GM06990 (cell line): ENCODE measurements around the gene IDUA.
"Not testable (repeated sequence)": the region's sequence is repeated elsewhere in the genome, so short reads cannot be mapped to it uniquely, and the experiment has no call there.

Source experiments
- DNase-seq: peaks from one replicate; pipeline ENCODE4 v3.0.0-alpha.2; 2011; ENCODE audit not compliant: insufficient read length; ENCODE audit errors: extremely low read depth
- H3K27me3 ChIP-seq: replicated peaks from 2 replicates; pipeline ENCODE4 v1.6.0; 2011; ENCODE audit warnings: low read length; ENCODE audit not compliant: control insufficient read depth, insufficient read depth
- H3K36me3 ChIP-seq: 2 replicates; pipeline ENCODE4 v1.5.1; 2011; ENCODE audit warnings: low read length; ENCODE audit not compliant: control insufficient read depth, insufficient read depth
- H3K4me3 ChIP-seq: replicated peaks from 2 replicates; pipeline ENCODE4 v1.5.1; 2011; ENCODE audit warnings: low read depth, mild to moderate bottlenecking, control low read depth, low read length
- CTCF ChIP-seq: IDR thresholded peaks from 2 replicates; pipeline ENCODE4 v1.5.1; 2011; ENCODE audit warnings: low read length, control low read depth, mild to moderate bottlenecking, inconsistent platforms; ENCODE audit not compliant: insufficient read depth, poor library complexity, severe bottlenecking

The IDUA gene

GRCh38 chr4:986879-987623 lies at the start of gene IDUA:
IDUA (plus strand) TSS chr4:987044; CDS start chr4:987085, 41 bp downstream.
- Histone ChIP-seq H3K4me3 (peak within 1 kb of the TSS; percentile 56), H3K36me3 (no peaks in the 10 kb centered on the region; the same call in none of the 2 replicates), H3K27me3 (no peaks in the 10 kb centered on the region)
- TF ChIP-seq CTCF: peak; percentile 79
- peak; percentile 87 for DNase-seq

- not testable (repeated sequence) for H3K27me3 ChIP-seq, H3K4me3 ChIP-seq, H3K36me3 ChIP-seq
Measured at GRCh38 chr4:939508-939907, 47.3 kb upstream of the IDUA start.

GRCh38 chr4:945274-946102 lies 41.4 kb upstream of the IDUA start:
- DNase-seq: no peak
- Histone ChIP-seq H3K4me3 (no peak overlapping the region), H3K27me3 (no peaks in the 10 kb centered on the region), H3K36me3 (no peaks in the 10 kb centered on the region)
- no peak for TF ChIP-seq CTCF

More at GRCh38 chr4:939508-939907, 47.3 kb upstream of the IDUA start:
- not testable (repeated sequence) for DNase-seq

- no peak overlapping the region for H3K4me3 ChIP-seq
- TF ChIP-seq CTCF: no peak
- H3K36me3 ChIP-seq: no peaks in the 10 kb centered on the region
- H3K27me3 ChIP-seq: no peaks in the 10 kb centered on the region
- no peak for DNase-seq
Measured at GRCh38 chr4:946103-946450, 40.8 kb upstream of the IDUA start.

- no peak overlapping the region for H3K4me3 ChIP-seq
- H3K36me3 ChIP-seq: no peaks in the 10 kb centered on the region
- TF ChIP-seq CTCF: no peak
- no peak for DNase-seq
- H3K27me3 ChIP-seq: no peaks in the 10 kb centered on the region
Measured at GRCh38 chr4:946517-947471, 40.0 kb upstream of the IDUA start.
